22Rv1 (cell line): ENCODE data around the gene MINDY4.
"Not testable (repeated sequence)": the region's sequence is repeated elsewhere in the genome, so short reads cannot be mapped to it uniquely, and the experiment has no call there.

Source experiments
- CTCF ChIP-seq: fragments of 450-650 bp; IDR thresholded peaks from 2 replicates; pipeline ENCODE4 v1.5.1; 2017; ENCODE audit warnings: mild to moderate bottlenecking
- ZFX ChIP-seq: fragments of 450-650 bp; IDR thresholded peaks from 2 replicates; pipeline ENCODE4 v1.6.1; 2017; ENCODE audit warnings: antibody characterized with exemption, borderline replicate concordance

DNA sequence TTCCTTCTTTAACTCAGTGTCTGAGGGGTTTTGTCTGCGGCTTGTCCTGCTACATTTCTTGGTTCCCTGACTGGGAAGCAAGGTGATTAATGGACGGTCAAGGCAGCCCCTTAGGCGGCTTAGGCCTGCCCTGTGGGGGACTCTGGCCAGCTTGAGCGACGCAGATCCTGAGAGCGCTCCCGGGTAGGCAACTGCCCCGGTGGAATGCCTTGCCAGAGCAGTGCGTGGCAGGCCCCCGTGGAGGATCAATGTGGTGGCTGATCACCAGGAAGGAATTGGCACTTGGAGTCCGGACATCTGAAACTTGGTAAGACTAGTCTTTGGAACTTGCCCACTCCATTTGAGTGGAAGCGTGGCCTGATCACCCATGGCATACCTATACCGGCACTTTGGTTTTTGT, 36.7 kb downstream of the MINDY4 start:
- TF ChIP-seq CTCF, ZFX: not testable (repeated sequence)
